ENCODE data around the gene NDFIP2.

GRCh38 chr13:79581870-79582315 is 100.9 kb downstream of the NDFIP2 start:
- no peak for TF ChIP-seq CTCF (IDR thresholded peaks at IDR 0.05)
- no peak for TF ChIP-seq EP300 (IDR thresholded peaks at IDR 0.05)
- TF ChIP-seq POLR2AphosphoS5 (IDR thresholded peaks at IDR 0.05) = no peak
